Thyroid gland (tissue), 4 donors: ENCODE data around the gene VAT1L. TPM values are rescaled to one million over a fixed set of nuclear protein-coding genes. Genes with fewer than 3 reads are reported as not detected.

Source experiments
- DNase-seq, 2 donors: peaks; one replicate each; pipeline ENCODE4 v3.0.0-alpha.2; 2019
- H3K27ac ChIP-seq, 3 donors: fragments of 200-600 bp; sonication (generic); 1 replicate in 2 of 3; 2 replicates in 1 of 3; pipeline ENCODE4 v1.5.1; 2016 to 2019; ENCODE audit warnings: mild to moderate bottlenecking in 1 of 3, moderate library complexity in 1 of 3
- H3K27me3 ChIP-seq: fragments of 200-600 bp; sonication (generic); one replicate; pipeline ENCODE4 v1.5.1; 2019
- H3K36me3 ChIP-seq, 2 donors: fragments of 200-600 bp; sonication (generic); one replicate each; pipeline ENCODE4 v1.5.1; 2016 to 2019
- H3K4me1 ChIP-seq, 2 donors: fragments of 200-600 bp; sonication (generic); one replicate each; pipeline ENCODE4 v1.5.1; 2017 to 2019
- H3K4me3 ChIP-seq, 3 donors: fragments of 200-600 bp; sonication (generic); replicated peaks in 1 of 3; 1 replicate in 2 of 3; 2 replicates in 1 of 3; pipeline ENCODE4 v1.5.1; 2016; ENCODE audit warnings: mild to moderate bottlenecking in 1 of 3
- H3K9me3 ChIP-seq: fragments of 200-600 bp; sonication (generic); one replicate; pipeline ENCODE4 v1.5.1; 2017
- CTCF ChIP-seq, 6 experiments: fragments of 200-600 bp in 3 of 6; fragments of 450-650 bp in 3 of 6; sonication (generic) in 3 of 6; IDR thresholded peaks; one replicate each; pipeline ENCODE4 v1.5.1; 2016 to 2019; ENCODE audit warnings: antibody characterized with exemption in 6 of 6, mild to moderate bottlenecking in 2 of 6, inconsistent platforms in 1 of 6, moderate library complexity in 1 of 6
- POLR2A ChIP-seq, 2 donors: fragments of 450-650 bp; IDR thresholded peaks; one replicate each; pipeline ENCODE4 v1.6.1; 2017; ENCODE audit warnings: antibody characterized with exemption in 2 of 2, mild to moderate bottlenecking in 2 of 2, moderate library complexity in 1 of 2
- WGBS, 2 donors: methylation state at CpG; one replicate each; pipeline ENCODE4 v1.1.5; 2017; 5-methylcytosine and 5-hydroxymethylcytosine counted together
- intact Hi-C: fragments of 100-400 bp; cut with DNase I; formaldehyde crosslinking; loops from one replicate; pipeline ENCODE4 v1.15.1; 2023
- total RNA-seq, 4 donors: library from RNA; depleted of rRNA; stranded (reverse); fragments of >200 nt; gene quantifications; one replicate each; pipeline ENCODE4 v1.2.3, GENCODE V29; 2016

Gene VAT1L
- total RNA-seq, 4 donors from 2014 or later, result 1.9 to 29.7 (median 9.2) TPM

- H3K4me1 ChIP-seq, result peaks cover 0 to 15% of the 10 kb centered on the region in 2 donors
- 82 to 92% methylated on average over 3 of the region's 3 CpGs for WGBS, 2 donors
- no peaks in the 10 kb centered on the region for H3K27me3 ChIP-seq
- no peak for DNase-seq
- no peak overlapping the region for H3K27ac ChIP-seq
- H3K9me3 ChIP-seq, result no peaks in the 10 kb centered on the region
- intact Hi-C loops, result no loop called here
- H3K4me3 ChIP-seq, result no peak overlapping the region
- no peak for TF ChIP-seq CTCF (IDR thresholded peaks at IDR 0.05)
- no peaks in the 10 kb centered on the region for H3K36me3 ChIP-seq
These were observed 2.5 kb downstream of the VAT1L start for GRCh38 chr16:77790912-77791311.

DNA sequence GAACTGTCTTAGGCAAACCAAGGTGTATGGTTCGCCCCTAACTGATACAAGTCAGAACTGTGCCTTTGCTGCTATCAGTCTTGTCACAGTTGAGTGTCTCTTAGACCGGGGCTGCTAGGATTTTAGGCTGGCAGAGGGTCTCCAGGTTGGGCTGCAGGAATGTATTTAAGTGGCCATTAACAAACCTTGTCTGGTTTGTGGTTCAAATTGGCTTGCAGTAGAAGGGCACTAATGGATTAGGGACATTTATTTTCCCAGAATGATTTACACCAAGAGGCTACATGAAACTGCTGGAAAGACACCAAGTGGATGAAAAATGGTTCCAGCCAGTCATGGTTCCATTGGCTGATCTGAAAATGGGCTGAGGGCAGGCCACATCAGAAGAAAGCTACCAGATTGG lies 5.1 kb downstream of the VAT1L start:
- intact Hi-C loops, result no loop called here
- no peak for DNase-seq
- no peak overlapping the region for H3K27ac ChIP-seq
- no peaks in the 10 kb centered on the region for H3K27me3 ChIP-seq
- H3K4me1 ChIP-seq, result peaks cover 0 to 15% of the 10 kb centered on the region in 2 donors
- WGBS, 2 donors, result 67 to 72% methylated on average over 2 of the region's 2 CpGs
- TF ChIP-seq POLR2A (IDR thresholded peaks at IDR 0.05) (no peak), CTCF (IDR thresholded peaks at IDR 0.05) (no peak)
- no peaks in the 10 kb centered on the region for H3K36me3 ChIP-seq
- H3K4me3 ChIP-seq, result no peak overlapping the region
- no peaks in the 10 kb centered on the region for H3K9me3 ChIP-seq

DNA sequence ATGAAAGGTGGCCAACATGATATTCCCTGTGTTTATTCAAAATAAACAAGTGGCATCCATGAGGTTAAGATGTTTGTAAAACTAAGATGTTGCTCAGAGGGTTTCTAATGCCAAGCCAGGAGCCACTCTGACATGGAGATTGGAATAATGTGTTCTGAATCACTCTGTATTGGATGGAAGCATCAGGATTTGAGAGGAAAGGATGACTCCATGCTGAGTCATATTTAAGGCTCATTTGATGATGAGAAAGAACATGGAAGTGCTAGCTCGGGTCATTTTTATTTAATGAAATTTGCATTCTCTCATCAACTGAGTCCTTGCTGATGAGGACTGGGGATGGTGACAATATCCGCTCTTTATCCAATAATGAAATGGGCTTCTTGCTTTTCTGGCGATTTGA lies 6.2 kb downstream of the VAT1L start:
- 93 to 95% methylated on average over 3 of the region's 3 CpGs for WGBS, 2 donors
- no peak overlapping the region for H3K27ac ChIP-seq
- no peak overlapping the region for H3K4me3 ChIP-seq
- H3K36me3 ChIP-seq, result no peaks in the 10 kb centered on the region
- no peak for TF ChIP-seq POLR2A (IDR thresholded peaks at IDR 0.05)
- no peak for TF ChIP-seq CTCF (IDR thresholded peaks at IDR 0.05)
- intact Hi-C loops, result no loop called here
- no peaks in the 10 kb centered on the region for H3K27me3 ChIP-seq
- H3K4me1 ChIP-seq, result peaks cover 0 to 4% of the 10 kb centered on the region in 2 donors
- H3K9me3 ChIP-seq, result no peaks in the 10 kb centered on the region
- no peak for DNase-seq

DNA sequence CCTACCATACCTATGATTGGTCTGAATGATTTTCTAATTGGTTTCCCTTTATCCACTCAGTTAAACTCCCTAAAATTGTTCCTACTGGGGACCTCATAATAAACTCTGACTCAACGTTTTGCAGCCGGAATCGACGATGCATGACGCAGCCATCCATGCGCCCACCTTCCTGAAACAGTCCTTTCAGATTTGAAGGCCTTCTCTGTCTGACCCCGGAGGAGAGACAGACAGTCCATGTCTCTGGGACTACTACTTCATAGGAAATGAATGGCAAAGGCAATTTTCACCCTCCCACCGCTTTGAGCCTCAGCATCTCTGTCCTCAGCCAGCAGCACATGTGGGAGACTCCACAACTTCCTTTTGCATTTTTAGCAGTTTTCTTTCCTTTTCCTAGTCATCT lies 13.5 kb downstream of the VAT1L start:
- WGBS, 2 donors, result 85 to 88% methylated on average over 8 of the region's 8 CpGs
- Histone ChIP-seq H3K9me3 (no peaks in the 10 kb centered on the region), H3K4me1 (peaks cover 0 to 3% of the 10 kb centered on the region in 2 donors), H3K27ac (no peak overlapping the region), H3K27me3 (no peaks in the 10 kb centered on the region), H3K36me3 (no peaks in the 10 kb centered on the region), H3K4me3 (no peak overlapping the region)
- no peak for DNase-seq
- intact Hi-C loops, result no loop called here
- TF ChIP-seq CTCF (IDR thresholded peaks at IDR 0.05), result no peak
- no peak for TF ChIP-seq POLR2A (IDR thresholded peaks at IDR 0.05)

DNA sequence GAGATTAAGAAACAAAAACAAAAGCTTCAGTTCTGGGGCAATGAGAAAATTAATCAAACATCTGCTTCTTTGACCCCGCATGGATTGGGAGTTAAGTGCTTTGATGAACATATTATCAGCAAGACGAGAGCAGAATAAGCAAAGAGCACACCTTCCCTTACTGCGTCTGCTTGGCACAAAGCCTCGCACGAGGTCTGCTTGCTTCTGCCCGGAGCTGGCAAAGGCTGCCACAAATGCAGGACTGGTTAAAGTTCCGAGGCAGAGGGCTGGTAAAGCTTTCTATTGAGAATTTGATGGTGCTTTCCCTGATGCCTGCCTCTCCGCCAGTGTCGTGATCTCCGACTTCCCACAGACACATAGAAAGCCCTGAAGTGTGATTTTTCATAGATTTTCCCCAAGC lies 17.0 kb downstream of the VAT1L start:
- TF ChIP-seq CTCF (IDR thresholded peaks at IDR 0.05) (no peak), POLR2A (IDR thresholded peaks at IDR 0.05) (no peak)
- no peaks in the 10 kb centered on the region for H3K27me3 ChIP-seq
- intact Hi-C loops, result no loop called here
- no peaks in the 10 kb centered on the region for H3K9me3 ChIP-seq
- peak; percentile 78 to 86 for DNase-seq
- no peaks in the 10 kb centered on the region for H3K36me3 ChIP-seq
- H3K4me3 ChIP-seq, result no peak overlapping the region
- H3K4me1 ChIP-seq, result peaks cover 0 to 3% of the 10 kb centered on the region in 2 donors
- WGBS, 2 donors, result 34 to 42% methylated on average over 10 of the region's 10 CpGs
- H3K27ac ChIP-seq, result no peak overlapping the region
